Ascending aorta (tissue), 2 donors: Measurements from ENCODE around the gene PCDHA1. TPM values are rescaled to one million over a fixed set of nuclear protein-coding genes. Genes with fewer than 3 reads are reported as not detected.

Source experiments
- DNase-seq, 2 donors: peaks; one replicate each; pipeline ENCODE4 v3.0.0-alpha.2; 2019; ENCODE audit warnings: low spot score in 2 of 2
- H3K27ac ChIP-seq, 2 donors: fragments of 200-600 bp; sonication (generic); one replicate each; pipeline ENCODE4 v1.5.1; 2016 to 2017; ENCODE audit warnings: mild to moderate bottlenecking in 1 of 2
- H3K27me3 ChIP-seq: fragments of 200-600 bp; sonication (generic); one replicate; pipeline ENCODE4 v1.5.1; 2017
- H3K36me3 ChIP-seq, 2 donors: fragments of 200-600 bp; sonication (generic); one replicate each; pipeline ENCODE4 v1.5.1; 2016
- H3K4me1 ChIP-seq, 2 donors: fragments of 200-600 bp; sonication (generic); one replicate each; pipeline ENCODE4 v1.5.1; 2016 to 2017; ENCODE audit warnings: mild to moderate bottlenecking in 1 of 2
- H3K4me3 ChIP-seq, 2 donors: fragments of 200-600 bp; sonication (generic); one replicate each; pipeline ENCODE4 v1.5.1; 2016 to 2017; ENCODE audit warnings: mild to moderate bottlenecking in 1 of 2
- H3K9me3 ChIP-seq, 2 donors: fragments of 200-600 bp; sonication (generic); one replicate each; pipeline ENCODE4 v1.5.1; 2016
- CTCF ChIP-seq, 3 experiments: fragments of 200-600 bp in 2 of 3; fragments of 450-650 bp in 1 of 3; sonication (generic) in 2 of 3; IDR thresholded peaks; one replicate each; pipeline ENCODE4 v1.5.1; 2016 to 2019; ENCODE audit warnings: antibody characterized with exemption in 3 of 3, mild to moderate bottlenecking in 1 of 3, moderate library complexity in 1 of 3
- intact Hi-C: fragments of 100-400 bp; cut with DNase I; formaldehyde crosslinking; loops from one replicate; pipeline ENCODE4 v1.15.1; 2023
- total RNA-seq: library from RNA; depleted of rRNA; stranded (reverse); fragments of >200 nt; gene quantifications from one replicate; pipeline ENCODE4 v1.1.0, GENCODE V29; 2016

PCDHA1 gene
- total RNA-seq, 1 donor from 2014 or later, result not detected

GRCh38 chr5:140862441-140863295 is 76.7 kb downstream of the PCDHA1 start:
- no peak for DNase-seq
- Histone ChIP-seq H3K27ac (no peak overlapping the region), H3K27me3 (no peaks in the 10 kb centered on the region), H3K36me3 (no peaks in the 10 kb centered on the region), H3K9me3 (peaks cover 28 to 55% of the 10 kb centered on the region in 2 donors), H3K4me1 (no peaks in the 10 kb centered on the region), H3K4me3 (no peak overlapping the region)
- TF ChIP-seq CTCF (IDR thresholded peaks at IDR 0.05), result no peak
- intact Hi-C loops, result no loop called here

GRCh38 chr5:140868721-140869554 is 83.0 kb downstream of the PCDHA1 start, which contains the start of gene PCDHA11:
PCDHA11 (plus strand) TSS chr5:140868957; CDS start chr5:140869104, 147 bp downstream.
- Histone ChIP-seq H3K4me1 (no peaks in the 10 kb centered on the region), H3K4me3 (no peak within 1 kb of the TSS), H3K27me3 (no peaks in the 10 kb centered on the region), H3K9me3 (peaks cover 8 to 42% of the 10 kb centered on the region in 2 donors), H3K27ac (no peak within 1 kb of the TSS), H3K36me3 (no peaks in the 10 kb centered on the region)
- intact Hi-C loops, result no loop called here
- DNase-seq, result no peak
- TF ChIP-seq CTCF (IDR thresholded peaks at IDR 0.05), result no peak

- no peak for DNase-seq
- no peak overlapping the region for H3K27ac ChIP-seq
- TF ChIP-seq CTCF (IDR thresholded peaks at IDR 0.05), result no peak
- no peaks in the 10 kb centered on the region for H3K36me3 ChIP-seq
- no peaks in the 10 kb centered on the region for H3K4me1 ChIP-seq
- H3K27me3 ChIP-seq, result no peaks in the 10 kb centered on the region
- no peak overlapping the region for H3K4me3 ChIP-seq
- H3K9me3 ChIP-seq, result peaks cover 8 to 41% of the 10 kb centered on the region in 2 donors
- intact Hi-C loops, result no loop called here
These were observed 83.6 kb downstream of the PCDHA1 start for GRCh38 chr5:140869555-140869886.

- TF ChIP-seq CTCF (IDR thresholded peaks at IDR 0.05), result no peak
- H3K27ac ChIP-seq, result no peak overlapping the region
- H3K9me3 ChIP-seq, result peaks cover 12 to 48% of the 10 kb centered on the region in 2 donors
- no peak overlapping the region for H3K4me3 ChIP-seq
- intact Hi-C loops, result no loop called here
- no peaks in the 10 kb centered on the region for H3K4me1 ChIP-seq
- DNase-seq, result no peak
- no peaks in the 10 kb centered on the region for H3K36me3 ChIP-seq
- no peaks in the 10 kb centered on the region for H3K27me3 ChIP-seq
These were observed 84.6 kb downstream of the PCDHA1 start for GRCh38 chr5:140870221-140871201.
